ENCODE data around the gene H6PD.

Gene H6PD

GRCh38 chr1:9273177-9273576, 38.6 kb downstream of the H6PD start:
- no peak for DNase-seq (ENCODE audit: extremely low read depth, low read depth)
- TF ChIP-seq, protein P1, sequence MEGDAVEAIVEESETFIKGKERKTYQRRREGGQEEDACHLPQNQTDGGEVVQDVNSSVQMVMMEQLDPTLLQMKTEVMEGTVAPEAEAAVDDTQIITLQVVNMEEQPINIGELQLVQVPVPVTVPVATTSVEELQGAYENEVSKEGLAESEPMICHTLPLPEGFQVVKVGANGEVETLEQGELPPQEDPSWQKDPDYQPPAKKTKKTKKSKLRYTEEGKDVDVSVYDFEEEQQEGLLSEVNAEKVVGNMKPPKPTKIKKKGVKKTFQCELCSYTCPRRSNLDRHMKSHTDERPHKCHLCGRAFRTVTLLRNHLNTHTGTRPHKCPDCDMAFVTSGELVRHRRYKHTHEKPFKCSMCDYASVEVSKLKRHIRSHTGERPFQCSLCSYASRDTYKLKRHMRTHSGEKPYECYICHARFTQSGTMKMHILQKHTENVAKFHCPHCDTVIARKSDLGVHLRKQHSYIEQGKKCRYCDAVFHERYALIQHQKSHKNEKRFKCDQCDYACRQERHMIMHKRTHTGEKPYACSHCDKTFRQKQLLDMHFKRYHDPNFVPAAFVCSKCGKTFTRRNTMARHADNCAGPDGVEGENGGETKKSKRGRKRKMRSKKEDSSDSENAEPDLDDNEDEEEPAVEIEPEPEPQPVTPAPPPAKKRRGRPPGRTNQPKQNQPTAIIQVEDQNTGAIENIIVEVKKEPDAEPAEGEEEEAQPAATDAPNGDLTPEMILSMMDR (IDR thresholded peaks at IDR 0.05; ENCODE audit: low read depth, low read length) = no peak

GRCh38 chr1:9275161-9275560, 40.6 kb downstream of the H6PD start:
- TF ChIP-seq, protein P1 (IDR thresholded peaks at IDR 0.05; ENCODE audit: low read depth, low read length) = no peak

GRCh38 chr1:9275567-9276034, 41.0 kb downstream of the H6PD start:
- TF ChIP-seq, protein P1 (IDR thresholded peaks at IDR 0.05; ENCODE audit: low read depth, low read length) = no peak
- DNase-seq (ENCODE audit: extremely low read depth, low read depth) = no peak

More at GRCh38 chr1:9275161-9275560, 40.6 kb downstream of the H6PD start:
- DNase-seq (ENCODE audit: extremely low read depth, low read depth) = no peak

DNA sequence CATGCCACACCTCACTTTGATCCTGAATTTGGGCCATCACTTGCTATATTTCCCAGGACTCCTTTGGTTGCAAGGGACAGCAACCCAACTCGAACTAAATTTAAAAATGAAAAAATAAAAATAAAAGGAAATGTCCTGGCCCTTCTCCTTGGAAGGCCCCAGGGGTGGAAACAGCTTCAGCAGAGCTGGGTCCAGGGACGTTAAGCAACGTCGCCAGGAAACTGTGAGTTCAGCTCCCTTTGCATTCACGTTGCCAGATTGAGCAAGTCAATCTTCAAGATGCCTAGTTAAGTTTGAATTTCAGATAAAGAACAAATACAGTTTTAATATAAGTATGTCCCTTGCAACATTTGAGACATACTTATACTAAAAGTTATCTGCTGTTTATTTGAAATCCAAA, 43.5 kb downstream of the H6PD start:
- TF ChIP-seq, protein P1 (IDR thresholded peaks at IDR 0.05; ENCODE audit: low read depth, low read length) = no peak
- no peak for DNase-seq (ENCODE audit: extremely low read depth, low read depth)

DNA sequence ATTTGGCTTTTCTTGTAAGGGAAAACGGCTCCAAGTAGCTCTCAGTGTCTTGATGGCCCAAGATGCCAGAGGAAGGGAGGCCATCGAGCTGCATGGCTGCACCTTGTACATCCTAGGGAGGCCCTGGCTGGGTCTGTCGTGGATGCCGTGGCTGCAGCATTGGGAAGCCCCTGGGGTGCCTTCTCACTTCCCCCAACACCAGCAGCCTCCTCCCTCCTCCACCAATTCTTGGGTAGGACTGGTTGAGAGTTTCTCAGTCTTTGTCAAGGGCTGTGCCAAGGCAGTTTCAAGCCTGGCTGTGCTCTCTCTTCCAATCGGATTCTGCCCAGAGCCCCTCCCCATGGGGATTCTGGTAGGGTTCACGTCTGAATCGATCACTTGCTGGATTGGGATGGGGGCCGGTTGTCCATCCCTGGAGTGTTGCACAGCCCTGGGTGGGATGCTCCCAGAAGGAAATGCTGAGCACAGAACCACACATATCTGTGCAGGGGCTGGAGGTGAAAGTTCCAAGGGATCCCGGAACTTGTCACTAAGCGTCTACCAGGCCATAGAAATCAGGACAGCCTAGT, 44.1 kb downstream of the H6PD start:
- no peak for DNase-seq (ENCODE audit: extremely low read depth, low read depth)
- TF ChIP-seq, protein P1 (IDR thresholded peaks at IDR 0.05; ENCODE audit: low read depth, low read length) = no peak

DNA sequence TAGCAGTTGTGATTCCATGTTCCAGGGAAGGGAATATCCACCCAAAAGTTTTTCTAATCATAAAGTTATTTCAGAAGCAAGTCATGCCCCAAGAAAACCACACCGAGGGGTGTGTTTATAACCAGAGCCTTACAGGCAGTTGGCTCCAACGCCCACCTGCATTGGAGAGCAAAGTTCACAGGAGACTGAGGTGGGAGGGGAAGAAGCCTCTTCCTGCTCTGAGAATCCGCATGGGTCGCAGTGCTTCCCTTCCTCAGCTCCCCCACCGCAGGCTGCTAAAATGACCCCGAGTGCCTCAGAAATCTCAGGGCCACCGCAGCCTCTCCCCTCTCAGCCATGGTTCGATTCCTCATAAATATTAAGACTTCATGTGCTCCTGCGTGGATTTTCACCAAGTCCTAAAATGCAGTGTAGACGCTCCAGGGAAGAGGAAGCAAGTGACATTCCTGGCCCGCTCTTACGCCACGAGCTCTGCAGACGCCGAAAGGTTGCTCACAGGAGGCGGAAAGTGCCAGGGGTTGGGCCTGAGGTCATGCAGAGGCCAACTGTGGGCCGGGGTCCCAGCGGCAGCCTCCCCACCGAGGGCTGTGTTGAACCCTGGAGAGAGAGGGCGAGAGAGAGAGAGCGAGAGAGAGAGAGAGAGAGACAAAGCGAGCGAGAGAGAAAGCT, 44.7 kb downstream of the H6PD start:
- no peak for DNase-seq (ENCODE audit: extremely low read depth, low read depth)
- TF ChIP-seq, protein P1 (IDR thresholded peaks at IDR 0.05; ENCODE audit: low read depth, low read length) = no peak

DNA sequence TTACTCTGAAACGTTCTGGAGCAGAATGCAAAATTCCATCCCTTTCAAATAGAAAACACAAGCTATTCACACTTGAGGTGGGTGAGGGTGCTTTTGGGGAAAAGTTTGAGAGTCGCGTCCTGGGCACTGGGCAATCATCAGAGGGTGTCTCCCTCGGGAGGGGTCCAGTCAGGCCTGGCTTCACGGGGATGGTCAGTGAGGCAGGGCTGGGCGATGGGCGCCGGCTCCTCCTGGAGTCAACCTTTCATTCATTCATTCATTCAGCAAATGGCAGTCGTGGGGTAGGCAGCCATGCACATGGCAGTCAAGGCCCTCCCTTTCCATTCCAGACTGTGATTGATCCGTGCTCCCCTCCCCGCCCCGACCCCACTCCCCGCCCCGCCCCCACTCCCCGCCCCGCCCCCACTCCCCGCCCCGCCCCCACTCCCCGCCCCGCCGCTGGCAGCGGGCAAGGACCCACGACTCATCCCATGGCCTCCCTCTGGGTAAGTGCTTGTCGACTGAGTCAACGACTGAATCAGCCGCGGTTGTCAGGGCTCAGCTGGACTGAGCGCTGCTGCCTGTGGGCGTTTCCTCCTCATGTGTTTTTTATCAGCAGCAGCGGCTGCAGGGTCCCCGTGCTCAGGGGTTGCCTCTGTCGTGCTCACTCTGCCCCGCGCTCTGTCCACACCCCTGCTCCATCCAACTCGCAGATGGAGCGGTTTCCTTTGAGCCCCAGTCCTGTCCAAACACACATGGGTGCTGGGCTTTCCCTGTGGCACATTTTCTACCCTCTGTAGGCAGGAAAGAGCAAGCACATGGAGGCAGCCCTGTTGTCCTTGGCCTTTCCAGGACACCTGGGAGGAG, 45.7 kb downstream of the H6PD start:
- DNase-seq (ENCODE audit: extremely low read depth, low read depth) = peak; percentile 83
- TF ChIP-seq, protein P1 (IDR thresholded peaks at IDR 0.05; ENCODE audit: low read depth, low read length) = no peak; the same call in 1 of the 2 replicates

Measured in AG09319 (cell line).